ENCODE measurements around the gene MEGF10. TPM values are rescaled to one million over a fixed set of nuclear protein-coding genes. Genes with fewer than 3 reads are reported as not detected.

Gene MEGF10
- total and polyA plus RNA-seq, 2 of the 8 experiments (the other 6 are each of a cell fraction or from before 2014, with no cell fraction given): 38.2 to 53.1 TPM

GRCh38 chr5:127306647-127307046 lies 16.1 kb downstream of the MEGF10 start:
- WGBS, 2 experiments (ENCODE audit: extremely low coverage in 1 of 2, insufficient coverage in 1 of 2, insufficient read length in 1 of 2, insufficient replicate concordance in 2 of 2, low coverage in 1 of 2, low lambda C conversion rate in 2 of 2, missing lambda C conversion rate in 1 of 2): 84% methylated on average over 8 of the region's 8 CpGs; no CpG with 5 or more reads in 1 of the 2 experiments
- Histone ChIP-seq H4K20me1 (replicated peaks in 1 of 2; ENCODE audit: control insufficient read depth in 1 of 2, insufficient read depth in 2 of 2, low read length in 2 of 2) (no peaks in the 10 kb centered on the region), H4K5ac (ENCODE audit: insufficient read length, low read depth, low read length) (no peak overlapping the region), H2BK15ac (ENCODE audit: low read length) (no peak overlapping the region; the same call in 1 of the 2 replicates), H3K18ac (ENCODE audit: extremely low read depth, low read length) (peak overlapping the region; percentile 43; the same call in 1 of the 2 replicates), H3K4me3 (ENCODE audit: extremely low read depth in 1 of 4, insufficient read depth in 2 of 4, low read depth in 3 of 4, low read length in 4 of 4) (no peak overlapping the region), H3K9ac (replicated peaks in 1 of 4; ENCODE audit: extremely low read depth in 1 of 4, low read depth in 3 of 4, low read length in 3 of 4) (no peak overlapping the region), H2BK120ac (replicated peaks; ENCODE audit: low read depth, low read length) (peak overlapping the region; percentile 30), H3K4ac (replicated peaks; ENCODE audit: insufficient read length, low read depth, low read length) (no peak overlapping the region), H3K27me3 (replicated peaks in 1 of 4; ENCODE audit: control insufficient read depth in 3 of 4, extremely low read depth in 1 of 4, insufficient read depth in 3 of 4, low read length in 3 of 4) (no peaks in the 10 kb centered on the region), H3K14ac (ENCODE audit: insufficient read length) (no peak overlapping the region), H4K8ac (ENCODE audit: extremely low read depth, insufficient read depth, low read length) (no peak overlapping the region), H3K27ac (ENCODE audit: low read depth, low read length) (no peak overlapping the region), H3K79me1 (ENCODE audit: low read depth, low read length) (peaks cover 4% of the 10 kb centered on the region; the same call in 1 of the 2 replicates), H2AFZ (ENCODE audit: low read length) (no peak overlapping the region), H2BK20ac (ENCODE audit: low read length) (peak overlapping the region; percentile 75; the same call in 1 of the 2 replicates), H3K4me2 (ENCODE audit: insufficient read depth in 1 of 2, low read depth in 2 of 2, low read length in 2 of 2) (no peak overlapping the region), H3K36me3 (ENCODE audit: control insufficient read depth in 2 of 4, insufficient read depth in 4 of 4, low read length in 3 of 4) (no peaks in the 10 kb centered on the region; a peak in 1 of 8 replicates), H3K79me2 (ENCODE audit: control insufficient read depth in 1 of 2, insufficient read depth in 2 of 2, low read length in 2 of 2) (peaks cover 0 to 75% of the 10 kb centered on the region in 2 experiments; a peak in 2 of 4 replicates), H3K23me2 (ENCODE audit: low read depth, low read length) (no peaks in the 10 kb centered on the region), H2BK5ac (ENCODE audit: low read depth, low read length) (no peak overlapping the region; the same call in 1 of the 2 replicates), H3K23ac (ENCODE audit: insufficient read length) (no peak overlapping the region), H2BK12ac (ENCODE audit: low read depth, low read length) (peak overlapping the region; percentile 76; the same call in 1 of the 2 replicates), H3K9me3 (ENCODE audit: insufficient read depth in 2 of 2, low read depth in 1 of 2, low read length in 1 of 2) (no peaks in the 10 kb centered on the region), H4K91ac (replicated peaks; ENCODE audit: insufficient read length, low read length) (peak overlapping the region; percentile 9), H3K56ac (replicated peaks; ENCODE audit: insufficient read length, low read depth, low read length) (no peak overlapping the region), H3K4me1 (replicated peaks in 1 of 4; ENCODE audit: control insufficient read depth in 3 of 4, insufficient read depth in 4 of 4, low read length in 3 of 4) (peaks cover 6 to 12% (median 10%) of the 10 kb centered on the region in 4 experiments), H2AK5ac (ENCODE audit: low read depth, low read length) (no peak overlapping the region)
- DNase-seq (ENCODE audit: low read depth in 1 of 2, low spot score in 2 of 2) (no peak), FAIRE-seq (no peak)
- ChIA-PET CTCF (ENCODE audit: partially characterized antibody) (interaction anchor here (1.1 to 2.8 kb wide), 6 partner anchors 8 to 200 kb away, joined by 3 to 9 read pairs (median 7); no protein-coding TSS in a partner anchor), POLR2A (ENCODE audit: partially characterized antibody) (interaction anchor here (0.9 kb wide), 1 partner anchor 11 kb away, joined by 3 read pairs; no protein-coding TSS in a partner anchor)
- no peak for TF ChIP-seq BRCA1 (IDR thresholded peaks at IDR 0.05; ENCODE audit: low read depth, low read length)
- TF ChIP-seq POU5F1 (IDR thresholded peaks at IDR 0.05; ENCODE audit: low read depth, low read length): no peak
- TF ChIP-seq EZH2 (IDR thresholded peaks at IDR 0.05; ENCODE audit: low read depth, low read length, severe bottlenecking): no peak
- TF ChIP-seq TAF1 (IDR thresholded peaks at IDR 0.05; ENCODE audit: low read depth, low read length): no peak
- TF ChIP-seq CEBPB (IDR thresholded peaks at IDR 0.05; ENCODE audit: low read depth, low read length): no peak
- no peak for TF ChIP-seq EP300 (IDR thresholded peaks at IDR 0.05; ENCODE audit: borderline replicate concordance in 1 of 2, low read depth in 2 of 2, low read length in 2 of 2)
- TF ChIP-seq HDAC6 (IDR thresholded peaks at IDR 0.05; ENCODE audit: low read depth, low read length): no peak
- no peak for TF ChIP-seq MAX (IDR thresholded peaks at IDR 0.05)
- no peak for TF ChIP-seq SRF (IDR thresholded peaks at IDR 0.05; ENCODE audit: low read depth, low read length)
- TF ChIP-seq EGR1 (IDR thresholded peaks at IDR 0.05; ENCODE audit: borderline replicate concordance, low read depth, low read length): no peak
- no peak for TF ChIP-seq BACH1 (IDR thresholded peaks at IDR 0.05; ENCODE audit: low read length)
- TF ChIP-seq ATF3 (IDR thresholded peaks at IDR 0.05; ENCODE audit: insufficient read depth, low read depth, low read length): no peak
- TF ChIP-seq GABPA (IDR thresholded peaks at IDR 0.05; ENCODE audit: borderline replicate concordance, insufficient read depth, low read length): no peak

Measured in H1 (cell line).